ENCODE data around the gene MAMDC2.

MAMDC2 gene, protein sequence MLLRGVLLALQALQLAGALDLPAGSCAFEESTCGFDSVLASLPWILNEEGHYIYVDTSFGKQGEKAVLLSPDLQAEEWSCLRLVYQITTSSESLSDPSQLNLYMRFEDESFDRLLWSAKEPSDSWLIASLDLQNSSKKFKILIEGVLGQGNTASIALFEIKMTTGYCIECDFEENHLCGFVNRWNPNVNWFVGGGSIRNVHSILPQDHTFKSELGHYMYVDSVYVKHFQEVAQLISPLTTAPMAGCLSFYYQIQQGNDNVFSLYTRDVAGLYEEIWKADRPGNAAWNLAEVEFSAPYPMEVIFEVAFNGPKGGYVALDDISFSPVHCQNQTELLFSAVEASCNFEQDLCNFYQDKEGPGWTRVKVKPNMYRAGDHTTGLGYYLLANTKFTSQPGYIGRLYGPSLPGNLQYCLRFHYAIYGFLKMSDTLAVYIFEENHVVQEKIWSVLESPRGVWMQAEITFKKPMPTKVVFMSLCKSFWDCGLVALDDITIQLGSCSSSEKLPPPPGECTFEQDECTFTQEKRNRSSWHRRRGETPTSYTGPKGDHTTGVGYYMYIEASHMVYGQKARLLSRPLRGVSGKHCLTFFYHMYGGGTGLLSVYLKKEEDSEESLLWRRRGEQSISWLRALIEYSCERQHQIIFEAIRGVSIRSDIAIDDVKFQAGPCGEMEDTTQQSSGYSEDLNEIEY

DNA sequence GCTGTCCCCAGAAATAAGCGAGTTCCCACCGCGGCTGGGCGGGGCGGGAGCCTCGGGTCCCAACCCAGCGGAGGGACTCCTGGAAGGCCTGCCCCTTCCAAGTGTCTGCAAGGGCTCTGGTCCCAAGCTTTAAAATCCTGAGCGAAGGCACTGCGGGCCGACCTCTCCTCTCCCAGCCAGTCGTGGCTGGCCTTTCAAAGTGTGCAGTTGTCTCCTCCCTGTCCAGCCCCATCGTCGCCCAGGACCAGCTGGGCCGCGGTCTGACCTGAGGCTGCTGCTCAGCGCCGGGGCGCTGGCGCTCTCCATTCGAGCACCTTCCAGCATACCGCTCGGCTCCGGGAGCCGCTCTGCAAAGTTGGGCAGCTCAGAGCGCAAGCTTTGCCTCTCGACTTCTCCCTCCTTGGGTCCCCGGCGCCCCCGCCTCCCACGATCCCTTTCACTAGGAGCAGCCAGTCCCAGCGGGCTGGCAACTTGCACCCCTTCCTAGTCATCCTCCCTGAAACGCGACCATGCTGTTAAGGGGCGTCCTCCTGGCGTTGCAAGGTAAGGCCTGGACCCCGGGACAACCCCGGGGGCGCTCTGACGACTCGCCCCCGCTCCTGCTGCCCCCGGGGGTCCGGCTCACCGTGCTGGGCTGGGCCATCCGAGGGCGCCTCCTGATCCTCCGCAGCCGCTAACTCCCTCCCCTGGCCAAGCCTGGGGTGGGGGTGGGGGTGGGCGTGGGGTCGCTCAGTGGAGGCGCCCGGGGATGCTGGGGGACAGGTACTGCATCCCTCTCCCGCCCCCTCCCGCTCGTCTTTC, at the start of gene MAMDC2:
TSS of gene MAMDC2 (plus strand) at position 160 of the 801 bp plus-strand sequence. CDS start at position 510, 350 bp downstream.
- no peak for DNase-seq

DNA sequence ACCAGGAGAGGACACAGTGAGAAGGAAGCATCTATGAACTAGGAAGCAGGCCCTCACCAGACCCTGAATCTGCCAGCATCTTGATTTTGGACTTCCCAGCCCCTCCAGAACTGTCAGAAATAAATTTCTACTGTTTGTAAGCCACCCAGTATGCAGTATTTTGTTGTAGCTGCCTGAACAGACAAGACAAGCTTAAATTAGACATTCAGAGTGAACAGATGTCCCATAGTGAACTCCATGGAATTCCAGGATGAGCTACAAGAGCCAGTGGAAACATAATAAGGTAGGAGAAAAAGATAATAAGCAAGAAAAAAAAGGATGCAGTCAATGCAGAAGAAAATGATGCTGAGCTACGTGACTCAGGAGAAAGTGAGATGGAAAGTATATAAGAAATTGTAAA, 47.8 kb upstream of the MAMDC2 start:
- DNase-seq = no peak

DNA sequence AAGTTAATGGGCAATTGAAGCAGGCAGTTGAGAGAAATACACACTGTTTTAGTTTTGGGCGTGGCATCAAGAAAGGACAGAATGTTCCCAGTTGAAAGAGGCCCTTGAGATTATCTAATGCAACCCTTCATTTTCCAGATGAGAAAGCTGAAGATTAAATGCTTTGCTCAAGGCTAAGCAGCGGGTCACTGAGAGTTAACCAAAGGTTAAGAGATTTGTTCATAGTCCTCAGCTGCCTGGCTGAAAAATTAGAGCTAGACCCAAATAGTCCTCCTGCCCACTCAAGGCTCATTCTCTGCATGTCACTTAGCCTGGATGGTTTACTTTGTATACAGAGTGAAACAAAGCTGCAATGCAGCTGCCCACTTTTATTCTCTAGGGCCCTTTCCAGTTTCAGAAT, 46.7 kb upstream of the MAMDC2 start:
- DNase-seq = no peak

DNA sequence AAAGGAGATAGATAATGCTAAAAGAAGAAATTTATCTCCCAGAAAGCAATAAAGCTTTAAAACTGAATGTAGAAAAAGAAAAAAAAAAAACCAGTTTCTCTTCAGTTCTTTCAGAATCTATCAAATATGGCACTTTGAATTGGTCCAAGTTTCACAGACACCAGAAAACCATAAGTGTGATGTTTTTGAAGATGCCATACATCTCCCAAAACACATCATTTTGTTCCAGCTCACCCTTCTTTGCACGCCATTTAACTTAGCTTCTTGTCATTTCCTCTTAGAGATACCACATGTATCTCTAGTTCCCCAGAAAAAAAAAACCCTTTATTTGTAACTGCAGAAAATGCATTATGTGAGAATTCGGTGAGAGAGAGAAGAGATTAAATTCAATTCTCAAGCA, 46.1 kb upstream of the MAMDC2 start:
- DNase-seq = no peak

DNA sequence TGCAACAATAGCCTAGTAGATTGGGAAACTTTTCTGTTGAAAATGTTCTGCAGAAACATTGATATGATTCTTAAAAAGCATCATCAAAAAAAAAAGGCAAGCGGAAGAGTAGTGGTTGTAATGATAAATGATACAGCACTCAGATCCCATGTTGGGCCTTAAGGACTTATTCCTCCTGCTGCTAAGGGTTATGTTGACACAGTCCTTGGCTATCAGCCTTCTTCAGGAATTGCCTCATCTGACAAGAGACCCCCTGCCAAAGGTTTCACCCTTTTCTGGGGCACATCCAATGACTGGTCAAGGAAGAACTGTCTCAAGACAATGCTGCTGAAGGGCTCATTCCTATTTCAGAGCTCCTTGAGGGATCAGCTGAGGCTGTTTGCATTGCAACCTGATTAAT, 44.3 kb upstream of the MAMDC2 start:
- no peak for DNase-seq

DNA sequence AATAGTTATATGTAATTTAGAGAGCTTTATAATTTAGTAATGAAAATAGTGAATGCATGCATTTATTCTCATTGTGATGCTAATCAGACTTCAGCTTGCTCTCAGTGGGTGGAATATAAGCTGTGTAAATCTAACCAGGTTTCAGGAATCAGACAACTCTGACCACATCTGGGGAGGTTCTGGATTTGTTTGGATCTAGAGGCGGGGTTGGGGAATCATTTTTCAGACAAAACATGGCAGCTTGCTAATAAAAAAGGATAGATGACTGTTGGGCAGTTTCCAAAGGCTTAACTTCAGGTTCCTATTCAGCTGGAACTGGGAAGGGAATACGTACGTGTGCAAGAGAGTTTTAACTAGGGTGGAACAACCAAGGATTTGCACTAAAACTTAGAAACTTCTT, 43.2 kb upstream of the MAMDC2 start:
- no peak for DNase-seq

DNA sequence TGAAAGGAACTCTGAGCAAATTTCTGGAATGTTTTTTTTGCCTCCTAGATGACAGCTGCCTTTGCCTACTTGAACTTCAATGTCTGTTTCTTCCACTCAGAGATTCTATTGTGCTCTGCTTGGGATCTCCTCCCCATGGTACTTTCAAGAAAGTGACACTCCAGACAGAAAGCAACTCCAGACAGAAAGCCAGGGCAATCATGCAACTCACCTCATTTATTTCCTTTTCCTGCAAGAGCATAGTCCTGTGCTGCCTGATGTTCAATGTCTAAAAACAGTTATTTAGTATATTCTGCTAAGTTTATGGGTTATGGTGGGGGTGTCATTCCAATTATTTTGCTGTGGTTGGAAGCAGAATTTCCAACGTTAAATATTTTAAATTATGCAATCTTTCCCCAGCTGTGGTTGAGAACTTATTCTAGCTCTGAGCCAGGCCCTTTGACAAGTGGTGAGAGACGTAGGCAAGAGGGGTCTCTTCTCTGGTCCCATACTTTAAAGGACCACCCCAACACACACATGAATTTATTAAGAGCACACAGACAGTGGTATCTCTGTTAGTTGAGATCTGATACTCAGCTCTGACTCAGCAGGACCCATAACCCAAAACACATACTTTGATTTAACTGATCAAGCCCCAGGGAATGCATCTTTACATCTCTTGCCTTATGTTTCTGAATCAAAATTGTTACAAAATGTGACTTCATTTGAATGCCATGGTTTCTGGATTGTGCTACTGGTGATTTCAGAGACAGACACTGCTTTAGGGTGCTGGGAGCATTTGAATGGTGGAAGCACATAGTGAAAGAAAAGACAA, 39.5 kb upstream of the MAMDC2 start:
- no peak for DNase-seq

DNA sequence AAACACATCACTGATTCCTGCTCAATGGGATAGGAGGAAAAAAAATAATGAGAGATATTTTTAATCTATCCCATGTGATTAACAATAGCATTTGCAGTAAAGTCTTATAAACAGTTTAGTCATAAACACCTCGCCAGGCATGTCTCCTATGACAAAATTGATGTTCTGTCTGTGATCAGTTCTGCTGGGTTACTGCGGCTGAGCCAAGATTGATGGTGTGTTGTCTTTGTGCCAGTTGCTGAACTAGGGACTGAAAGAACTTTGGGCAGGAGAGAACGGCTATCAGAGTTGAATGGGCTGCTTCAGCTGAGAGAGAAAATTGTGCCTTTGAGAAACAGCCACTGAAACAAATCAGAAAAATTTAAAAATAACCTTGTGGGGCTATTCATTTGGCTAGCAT, 37.3 kb upstream of the MAMDC2 start:
- DNase-seq = no peak

DNA sequence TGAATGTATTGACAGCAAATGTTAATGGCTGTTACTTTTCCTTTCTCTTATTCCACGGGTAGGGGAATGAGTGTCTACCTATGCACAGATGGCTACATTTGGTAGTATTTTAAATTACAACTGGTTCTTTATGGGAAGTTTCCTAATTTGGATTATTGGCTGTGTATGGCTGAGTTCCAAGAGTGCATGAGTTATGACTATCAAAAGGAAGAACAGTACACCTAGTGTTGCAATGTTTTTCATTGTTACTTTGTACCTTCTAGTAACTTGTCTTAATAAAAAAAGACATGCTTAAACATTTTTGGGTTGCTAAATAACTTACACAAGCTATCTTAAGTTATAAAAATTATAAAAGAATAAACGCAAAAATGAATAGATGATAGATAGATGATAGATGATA, 35.8 kb upstream of the MAMDC2 start:
- DNase-seq = no peak

DNA sequence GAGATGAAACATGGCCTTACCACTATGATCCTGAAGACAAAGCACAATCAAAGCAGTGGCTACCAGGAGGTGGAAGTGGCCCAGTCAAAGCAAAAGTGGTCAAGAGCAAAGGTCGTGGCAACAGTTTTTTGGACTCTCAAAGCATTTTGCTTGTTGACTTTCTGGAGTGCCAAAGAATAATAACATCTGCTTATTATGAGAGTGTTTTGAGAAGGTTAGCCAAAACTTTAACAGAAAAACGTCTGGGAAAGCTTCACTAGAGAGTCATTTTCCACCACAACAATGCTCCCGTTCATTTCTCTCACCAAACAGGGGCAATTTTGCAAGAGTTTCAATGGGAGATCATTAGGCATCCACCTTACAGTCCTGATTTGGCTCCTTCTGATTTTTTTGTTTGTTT, 33.6 kb upstream of the MAMDC2 start:
- DNase-seq = no peak

DNA sequence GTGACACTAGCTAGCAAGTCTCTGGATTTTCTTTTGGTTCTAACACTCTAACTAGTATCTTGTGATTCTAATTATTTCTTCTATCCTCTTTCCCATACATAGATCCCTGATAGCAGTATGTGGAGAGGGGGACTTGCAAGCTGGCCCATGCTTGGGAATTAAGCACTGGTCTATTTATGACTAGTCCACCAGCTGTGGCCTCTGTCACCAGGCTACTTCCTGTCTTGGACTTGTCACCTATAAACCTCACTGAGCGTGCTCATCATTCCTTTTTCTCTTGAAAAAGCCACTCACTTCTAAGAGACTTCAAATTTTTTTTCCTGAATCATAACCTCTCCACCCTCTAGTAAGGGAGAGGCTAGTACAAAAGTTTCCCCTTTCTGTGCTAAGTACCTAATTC, 32.3 kb upstream of the MAMDC2 start:
- no peak for DNase-seq

DNA sequence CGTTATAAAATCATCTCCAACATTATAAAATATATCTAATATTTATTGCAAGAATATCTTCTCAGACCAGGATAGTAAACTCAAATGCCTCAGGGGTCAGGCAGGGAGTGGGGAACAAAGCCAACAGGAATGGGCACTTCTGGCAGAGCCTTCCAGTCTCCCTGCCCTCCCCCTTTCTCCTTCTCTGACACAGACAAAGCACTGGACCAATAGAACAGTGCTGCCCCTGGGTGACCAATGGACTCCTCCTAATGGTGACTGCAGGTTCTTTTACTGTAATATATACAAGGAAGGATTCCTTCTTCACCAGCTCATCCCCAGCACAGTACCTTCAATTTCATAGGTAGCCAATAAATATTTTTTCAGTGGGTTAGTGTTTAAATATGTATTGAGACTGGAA, 31.1 kb upstream of the MAMDC2 start:
- DNase-seq = no peak

DNA sequence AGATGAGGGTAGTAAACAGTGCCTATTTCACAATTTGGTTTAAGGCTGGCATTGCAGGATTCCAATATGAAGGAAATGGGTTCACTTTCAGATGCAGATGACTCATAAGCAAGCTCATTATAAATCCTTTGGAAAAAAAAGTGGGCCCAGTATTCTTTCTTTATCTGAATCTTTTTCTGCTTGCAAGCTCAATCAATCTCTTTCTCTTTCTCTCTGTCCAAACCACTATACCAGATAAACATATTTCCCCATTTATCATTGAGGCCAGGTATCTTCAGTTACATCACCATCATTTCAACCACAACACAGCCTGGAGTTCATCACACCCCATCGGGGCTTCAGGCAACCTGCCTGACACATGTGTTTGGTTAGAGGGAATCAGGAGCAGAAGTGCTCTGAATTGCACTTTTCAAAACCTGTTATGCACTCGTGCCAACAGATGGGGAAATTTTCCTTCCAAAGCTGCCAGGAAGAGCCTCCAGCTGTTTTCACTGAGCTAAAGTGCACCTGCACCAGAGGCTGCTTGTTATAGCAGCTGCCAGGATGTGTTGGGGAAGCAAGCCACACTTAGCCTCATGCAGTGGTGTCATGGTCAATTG, 30.0 kb upstream of the MAMDC2 start:
- no peak for DNase-seq

DNA sequence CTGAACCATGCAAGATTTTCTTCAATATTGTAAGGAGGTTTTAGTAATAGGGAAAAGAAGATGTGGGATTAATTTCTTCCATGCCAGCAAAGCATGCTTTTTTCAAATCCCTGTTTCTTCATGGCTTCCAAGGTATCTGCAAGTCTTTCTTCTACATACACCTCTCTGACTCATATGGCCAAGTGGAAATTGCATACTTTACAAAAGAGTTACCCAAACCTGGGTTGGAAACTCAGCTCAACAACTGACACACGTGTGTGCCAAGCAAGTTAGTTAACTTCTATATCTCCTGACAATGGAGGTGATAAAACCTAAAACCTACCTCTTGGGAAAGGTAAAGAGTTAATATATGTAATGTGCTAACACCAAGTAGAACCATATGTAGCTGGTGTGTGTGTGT, 28.5 kb upstream of the MAMDC2 start:
- no peak for DNase-seq

DNA sequence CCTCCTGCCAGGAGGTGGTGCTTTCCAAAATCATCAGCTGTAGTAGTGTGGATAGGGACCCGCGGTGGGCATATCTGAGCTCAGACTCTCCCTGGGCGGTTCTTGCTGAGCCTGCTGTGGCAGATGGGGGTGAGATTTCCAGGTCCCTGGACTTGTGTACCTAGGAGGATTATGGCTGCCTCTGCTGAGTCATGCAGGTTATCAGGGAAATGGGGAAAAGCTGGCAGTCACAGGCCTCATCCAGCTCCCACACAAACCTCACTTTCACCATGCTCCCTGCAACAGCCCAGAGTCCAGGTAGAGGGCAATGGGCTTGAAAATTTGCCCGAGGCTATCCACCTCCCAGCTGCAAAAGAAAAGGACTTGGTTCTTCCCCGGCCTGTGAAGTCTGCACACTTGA, 23.4 kb upstream of the MAMDC2 start:
- no peak for DNase-seq

DNA sequence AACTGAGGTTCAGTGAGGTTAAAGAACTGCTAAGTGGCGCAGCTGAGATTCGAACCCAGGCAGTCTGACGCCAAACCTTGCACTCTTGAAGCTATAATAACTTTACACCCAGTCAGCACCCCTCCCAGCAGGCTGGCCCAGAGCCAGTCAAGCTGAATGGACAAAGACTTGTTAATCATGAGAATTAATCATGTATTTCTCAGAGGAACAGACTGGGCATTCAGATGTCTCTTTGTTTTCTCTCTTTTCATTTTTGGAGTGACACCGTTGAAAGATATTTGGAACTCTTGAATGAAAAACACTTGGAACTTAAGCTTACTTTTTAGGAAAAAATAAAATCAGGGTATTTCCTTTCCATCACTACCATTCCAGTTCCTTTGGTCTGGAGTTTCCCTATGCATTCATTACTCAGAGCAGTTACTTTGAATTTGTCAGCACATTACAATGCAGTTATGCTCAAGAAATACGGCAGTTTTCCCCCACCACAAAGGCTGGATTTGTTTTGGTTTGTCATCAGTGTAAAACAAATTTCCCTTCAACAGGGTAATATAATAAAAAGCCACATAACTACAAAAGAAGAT, 22.6 kb upstream of the MAMDC2 start:
- no peak for DNase-seq

DNA sequence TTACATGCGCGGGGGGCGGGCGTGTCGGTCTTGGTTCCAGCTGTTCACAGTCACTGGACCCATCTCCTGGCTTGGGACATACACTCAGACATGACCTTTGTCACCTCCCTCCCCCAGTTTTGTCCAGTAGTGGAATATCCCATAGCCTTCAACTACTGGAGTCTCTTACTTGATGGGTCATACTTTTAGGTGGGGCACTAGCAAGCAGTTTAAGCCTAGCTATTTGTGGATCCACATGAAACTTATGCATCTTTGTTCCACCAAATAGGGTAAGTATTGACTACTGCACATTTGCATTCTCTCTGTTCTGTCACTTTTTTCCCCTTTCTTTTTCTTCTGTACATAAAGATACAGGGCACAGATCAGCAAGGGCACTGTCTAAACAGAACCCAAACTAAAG, 15.4 kb upstream of the MAMDC2 start:
- no peak for DNase-seq

DNA sequence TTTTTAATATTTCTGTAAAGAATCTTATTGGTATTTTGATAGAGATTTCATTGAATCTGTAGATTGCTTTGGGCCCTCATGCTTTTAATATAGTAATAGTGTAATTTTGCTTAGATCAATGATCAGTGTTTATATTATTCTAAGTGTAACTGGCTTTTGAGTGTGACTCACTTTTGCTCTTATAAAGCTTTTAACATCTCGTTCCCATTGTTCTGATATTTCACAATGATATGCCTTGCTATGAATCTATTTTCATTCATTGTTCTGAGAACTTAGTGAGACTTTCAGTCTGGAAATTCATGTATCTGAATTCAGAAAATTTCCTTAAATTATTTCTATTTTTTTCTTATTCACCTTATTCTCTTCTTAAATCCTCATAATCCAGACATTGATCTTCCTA, 13.5 kb upstream of the MAMDC2 start:
- DNase-seq = no peak

DNA sequence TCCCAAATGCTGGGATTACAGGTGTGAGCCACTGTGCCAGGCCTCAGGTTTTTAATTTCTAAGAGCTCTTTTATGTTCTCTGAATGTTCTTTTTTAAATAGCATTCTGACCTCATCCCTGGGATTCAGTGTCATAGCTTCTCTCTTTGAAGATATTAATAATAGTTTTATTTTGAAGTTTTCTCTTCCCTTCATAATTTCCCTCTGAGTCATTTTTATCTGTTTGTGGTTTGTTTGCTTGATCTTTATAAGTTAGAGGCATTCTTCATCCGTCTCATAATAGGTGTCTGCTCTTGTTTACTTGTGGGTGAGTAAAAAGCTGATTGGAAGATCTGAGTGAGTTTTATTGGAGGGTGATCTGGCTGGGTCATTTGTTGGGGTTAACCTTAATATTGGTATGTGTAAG, 12.5 kb upstream of the MAMDC2 start:
- no peak for DNase-seq

DNA sequence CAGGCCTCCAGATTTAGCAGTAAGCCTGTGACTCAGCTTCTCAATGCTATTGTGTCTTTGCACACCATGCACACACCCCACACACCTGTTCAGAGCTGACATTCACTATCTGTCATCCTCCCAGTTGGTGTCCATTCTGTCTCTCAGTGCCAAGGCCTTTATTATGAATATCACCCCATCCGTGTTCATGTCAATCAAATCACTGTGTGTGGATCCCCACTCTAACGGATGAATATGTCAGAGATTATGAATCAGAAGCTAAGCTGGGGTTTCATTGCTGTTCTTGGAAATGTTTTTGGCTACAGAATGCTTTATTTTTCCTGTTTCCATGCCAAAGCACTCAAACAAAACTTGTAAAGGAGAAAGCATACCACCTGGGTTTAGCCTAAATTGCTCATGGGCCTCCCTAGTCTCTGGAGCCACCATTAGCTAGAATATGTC, 9.4 kb upstream of the MAMDC2 start:
- no peak for DNase-seq

DNA sequence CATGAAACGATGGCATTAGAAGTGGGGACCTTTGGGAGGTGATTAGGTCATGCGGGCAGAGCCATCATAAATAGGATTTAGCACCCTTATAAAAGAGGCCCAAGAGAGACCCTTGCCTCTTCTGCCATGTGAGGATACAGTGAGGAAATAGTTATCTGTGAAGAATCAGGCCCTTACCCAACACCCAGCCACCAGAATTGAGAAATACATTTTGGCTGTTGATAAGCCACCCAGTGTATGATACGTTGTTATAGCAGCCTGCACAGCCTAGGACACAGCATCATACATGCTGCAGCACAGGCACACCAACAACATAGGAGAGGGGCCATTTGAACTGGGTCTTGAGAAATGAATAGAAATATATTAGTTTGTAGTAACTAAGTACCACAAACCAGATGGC, 8.0 kb upstream of the MAMDC2 start:
- no peak for DNase-seq

DNA sequence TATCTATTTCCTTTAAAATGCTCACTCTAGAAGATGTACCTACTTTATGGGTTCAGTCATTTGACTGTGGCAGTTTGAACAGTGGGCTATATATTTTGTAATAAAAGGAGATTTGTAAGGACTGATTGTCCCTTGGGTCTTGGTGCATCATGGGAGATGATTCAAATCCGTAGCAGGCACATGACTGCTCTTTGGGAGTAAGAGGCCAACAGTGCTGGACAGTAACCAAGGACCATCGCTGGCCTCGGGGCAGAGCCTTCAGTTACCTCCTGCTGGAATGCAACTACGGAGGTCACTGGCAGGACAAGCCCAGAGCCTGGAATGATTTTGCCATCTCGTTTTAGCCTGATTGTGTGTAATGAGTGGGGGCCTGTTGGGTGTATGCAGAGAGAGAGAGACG, 7.0 kb upstream of the MAMDC2 start:
- DNase-seq = no peak
